HL-60 (cell line): Measurements from ENCODE around the gene TRABD2B.

Experiments used
- DNase-seq, 2 experiments: peaks; one replicate each; pipeline ENCODE4 v3.0.0-alpha.2; 2010 to 2020; ENCODE audit warnings: low read depth in 1 of 2, low spot score in 1 of 2
- H3K27ac ChIP-seq: fragments of 250-450 bp; sonication (Bioruptor Pico); replicated peaks from 2 replicates; pipeline ENCODE4 v1.5.1; 2020; ENCODE audit warnings: mild to moderate bottlenecking, moderate library complexity
- H3K27me3 ChIP-seq: fragments of 250-450 bp; sonication (Bioruptor Pico); 2 replicates; pipeline ENCODE4 v1.5.1; 2021; ENCODE audit warnings: mild to moderate bottlenecking, moderate library complexity; ENCODE audit not compliant: insufficient read depth, poor library complexity, severe bottlenecking
- H3K4me3 ChIP-seq: replicated peaks from 2 replicates; pipeline ENCODE4 v1.5.1; 2011; ENCODE audit warnings: mild to moderate bottlenecking, control low read depth, low read length; ENCODE audit not compliant: insufficient read depth
- GABPA ChIP-seq: IDR thresholded peaks from 2 replicates; pipeline ENCODE4 v1.6.1; 2012; ENCODE audit warnings: low read depth
- POLR2AphosphoS5 ChIP-seq: IDR thresholded peaks from 2 replicates; pipeline ENCODE4 v1.6.1; 2012; ENCODE audit warnings: low read depth
- SPI1 ChIP-seq: IDR thresholded peaks from 2 replicates; pipeline ENCODE4 v1.6.1; 2012; ENCODE audit warnings: low read depth, mild to moderate bottlenecking, borderline replicate concordance
- TF ChIP-seq, protein P1 (sequence below): IDR thresholded peaks from 2 replicates; pipeline ENCODE4 v1.6.1; 2012; ENCODE audit warnings: low read depth; ENCODE audit not compliant: insufficient replicate concordance
- TF ChIP-seq, protein P2 (sequence below): IDR thresholded peaks from one replicate; pipeline ENCODE4 v1.5.1; 2011; ENCODE audit warnings: low read length, control low read depth, inconsistent platforms; ENCODE audit not compliant: insufficient read depth

TRABD2B gene

DNA sequence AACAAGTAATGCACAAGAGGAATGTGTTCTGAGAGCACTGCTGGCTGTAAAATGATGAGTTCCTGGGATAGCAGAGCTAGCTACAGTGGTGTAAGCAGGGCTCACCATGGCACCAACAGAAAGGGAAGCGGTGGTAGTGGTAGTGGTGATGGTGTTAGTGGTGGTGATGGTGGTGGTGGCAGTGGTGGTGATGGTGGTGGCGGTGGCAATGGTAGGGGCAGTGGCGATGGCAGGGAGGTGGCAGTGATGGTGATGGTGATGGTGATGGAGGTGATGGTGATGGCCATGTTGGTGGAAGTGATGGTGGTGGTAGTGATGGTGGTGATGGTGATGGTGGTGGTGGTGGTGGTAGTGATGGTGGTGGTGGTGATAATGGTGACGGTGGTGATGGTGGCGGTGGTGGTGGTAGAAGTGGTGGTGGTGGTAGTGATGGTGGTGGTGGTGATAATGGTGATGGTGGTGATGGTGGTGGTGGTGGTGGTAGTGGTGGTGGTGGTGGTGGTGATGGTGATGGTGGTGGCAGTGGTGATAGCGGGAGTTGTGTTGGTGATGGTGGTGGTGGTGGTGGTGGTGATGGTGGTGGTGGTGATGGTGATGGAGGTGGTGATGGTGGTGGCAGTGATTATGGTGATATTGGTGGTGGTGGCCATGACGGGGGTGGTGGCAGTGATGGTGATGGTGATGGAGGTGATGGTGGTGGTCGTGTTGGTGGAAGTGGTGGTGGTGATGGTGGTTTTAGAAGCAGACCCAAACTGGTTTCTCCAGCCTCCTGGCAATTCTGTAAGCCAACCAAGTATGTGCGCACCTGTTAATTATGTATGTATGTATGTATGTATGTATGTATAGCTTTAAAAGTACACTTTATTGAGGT is 254.1 kb downstream of the TRABD2B start:
- Histone ChIP-seq H3K4me3 (no peak overlapping the region), H3K27ac (no peak overlapping the region), H3K27me3 (no peaks in the 10 kb centered on the region)
- no peak for DNase-seq
- TF ChIP-seq POLR2AphosphoS5 (no peak), SPI1 (no peak), GABPA (no peak)
- TF ChIP-seq, protein P1, sequence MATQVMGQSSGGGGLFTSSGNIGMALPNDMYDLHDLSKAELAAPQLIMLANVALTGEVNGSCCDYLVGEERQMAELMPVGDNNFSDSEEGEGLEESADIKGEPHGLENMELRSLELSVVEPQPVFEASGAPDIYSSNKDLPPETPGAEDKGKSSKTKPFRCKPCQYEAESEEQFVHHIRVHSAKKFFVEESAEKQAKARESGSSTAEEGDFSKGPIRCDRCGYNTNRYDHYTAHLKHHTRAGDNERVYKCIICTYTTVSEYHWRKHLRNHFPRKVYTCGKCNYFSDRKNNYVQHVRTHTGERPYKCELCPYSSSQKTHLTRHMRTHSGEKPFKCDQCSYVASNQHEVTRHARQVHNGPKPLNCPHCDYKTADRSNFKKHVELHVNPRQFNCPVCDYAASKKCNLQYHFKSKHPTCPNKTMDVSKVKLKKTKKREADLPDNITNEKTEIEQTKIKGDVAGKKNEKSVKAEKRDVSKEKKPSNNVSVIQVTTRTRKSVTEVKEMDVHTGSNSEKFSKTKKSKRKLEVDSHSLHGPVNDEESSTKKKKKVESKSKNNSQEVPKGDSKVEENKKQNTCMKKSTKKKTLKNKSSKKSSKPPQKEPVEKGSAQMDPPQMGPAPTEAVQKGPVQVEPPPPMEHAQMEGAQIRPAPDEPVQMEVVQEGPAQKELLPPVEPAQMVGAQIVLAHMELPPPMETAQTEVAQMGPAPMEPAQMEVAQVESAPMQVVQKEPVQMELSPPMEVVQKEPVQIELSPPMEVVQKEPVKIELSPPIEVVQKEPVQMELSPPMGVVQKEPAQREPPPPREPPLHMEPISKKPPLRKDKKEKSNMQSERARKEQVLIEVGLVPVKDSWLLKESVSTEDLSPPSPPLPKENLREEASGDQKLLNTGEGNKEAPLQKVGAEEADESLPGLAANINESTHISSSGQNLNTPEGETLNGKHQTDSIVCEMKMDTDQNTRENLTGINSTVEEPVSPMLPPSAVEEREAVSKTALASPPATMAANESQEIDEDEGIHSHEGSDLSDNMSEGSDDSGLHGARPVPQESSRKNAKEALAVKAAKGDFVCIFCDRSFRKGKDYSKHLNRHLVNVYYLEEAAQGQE = no peak
- TF ChIP-seq, protein P2, sequence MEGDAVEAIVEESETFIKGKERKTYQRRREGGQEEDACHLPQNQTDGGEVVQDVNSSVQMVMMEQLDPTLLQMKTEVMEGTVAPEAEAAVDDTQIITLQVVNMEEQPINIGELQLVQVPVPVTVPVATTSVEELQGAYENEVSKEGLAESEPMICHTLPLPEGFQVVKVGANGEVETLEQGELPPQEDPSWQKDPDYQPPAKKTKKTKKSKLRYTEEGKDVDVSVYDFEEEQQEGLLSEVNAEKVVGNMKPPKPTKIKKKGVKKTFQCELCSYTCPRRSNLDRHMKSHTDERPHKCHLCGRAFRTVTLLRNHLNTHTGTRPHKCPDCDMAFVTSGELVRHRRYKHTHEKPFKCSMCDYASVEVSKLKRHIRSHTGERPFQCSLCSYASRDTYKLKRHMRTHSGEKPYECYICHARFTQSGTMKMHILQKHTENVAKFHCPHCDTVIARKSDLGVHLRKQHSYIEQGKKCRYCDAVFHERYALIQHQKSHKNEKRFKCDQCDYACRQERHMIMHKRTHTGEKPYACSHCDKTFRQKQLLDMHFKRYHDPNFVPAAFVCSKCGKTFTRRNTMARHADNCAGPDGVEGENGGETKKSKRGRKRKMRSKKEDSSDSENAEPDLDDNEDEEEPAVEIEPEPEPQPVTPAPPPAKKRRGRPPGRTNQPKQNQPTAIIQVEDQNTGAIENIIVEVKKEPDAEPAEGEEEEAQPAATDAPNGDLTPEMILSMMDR = no peak

DNA sequence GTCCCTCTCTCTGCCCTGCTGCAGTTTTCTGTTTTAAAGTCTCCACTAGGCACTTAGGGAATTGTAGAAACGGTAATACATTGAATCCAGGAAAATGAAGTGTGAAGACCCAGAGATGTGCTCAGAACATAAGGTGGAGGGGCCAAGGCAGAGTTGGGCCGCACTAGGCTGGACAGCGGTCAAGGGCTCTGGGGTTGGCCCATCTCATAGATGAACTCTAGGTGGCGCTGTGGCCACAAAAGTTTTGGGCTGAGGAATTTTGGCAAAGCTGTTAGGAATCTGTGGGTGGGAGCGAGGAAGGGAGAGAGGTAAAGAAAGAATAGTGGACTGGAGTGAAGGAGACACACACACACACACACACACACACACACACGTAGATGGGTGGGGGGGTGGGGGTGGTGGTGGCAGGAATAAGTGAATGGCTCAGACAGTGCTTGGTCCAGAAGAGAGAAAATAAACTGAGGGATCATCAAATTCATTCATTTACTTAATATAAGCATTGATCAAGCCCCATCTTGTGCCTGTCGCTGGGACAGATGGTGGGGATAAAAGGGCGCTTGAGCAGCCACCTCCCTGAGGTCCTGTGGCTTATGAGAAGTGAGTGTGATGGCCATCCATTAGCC is 258.5 kb downstream of the TRABD2B start:
- no peak for DNase-seq
- Histone ChIP-seq H3K27me3 (peaks cover 2% of the 10 kb centered on the region), H3K27ac (no peak overlapping the region), H3K4me3 (no peak overlapping the region)
- TF ChIP-seq, protein P2 = peak; percentile 37
- TF ChIP-seq, protein P1 = peak; percentile 82
- TF ChIP-seq GABPA (no peak), POLR2AphosphoS5 (no peak)

DNA sequence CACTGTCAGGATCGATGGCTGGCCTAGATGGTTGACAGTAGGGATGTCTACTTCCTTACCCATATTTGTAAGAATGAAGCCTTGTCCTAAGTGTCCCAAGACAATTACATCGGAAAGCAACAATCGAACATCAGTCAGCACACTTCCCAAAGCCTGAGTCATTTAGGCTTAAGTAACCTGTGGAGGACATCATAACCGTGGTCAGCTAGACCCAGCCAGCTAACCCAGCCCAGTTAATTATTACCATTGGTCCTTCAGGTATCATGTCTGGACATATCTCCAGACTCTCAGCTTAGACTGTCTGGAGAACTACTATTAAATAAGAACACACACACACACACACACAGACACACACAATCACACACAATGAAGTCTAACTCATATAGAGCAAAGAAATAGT is 264.7 kb downstream of the TRABD2B start:
- H3K27ac ChIP-seq = no peak overlapping the region
- DNase-seq = no peak
- H3K4me3 ChIP-seq = no peak overlapping the region
- H3K27me3 ChIP-seq = no peaks in the 10 kb centered on the region
- TF ChIP-seq, protein P1 = no peak
- TF ChIP-seq, protein P2 = no peak
- TF ChIP-seq SPI1 = no peak
- TF ChIP-seq GABPA = no peak
